ENCODE results near the gene TMPRSS11A.

Gene TMPRSS11A, protein sequence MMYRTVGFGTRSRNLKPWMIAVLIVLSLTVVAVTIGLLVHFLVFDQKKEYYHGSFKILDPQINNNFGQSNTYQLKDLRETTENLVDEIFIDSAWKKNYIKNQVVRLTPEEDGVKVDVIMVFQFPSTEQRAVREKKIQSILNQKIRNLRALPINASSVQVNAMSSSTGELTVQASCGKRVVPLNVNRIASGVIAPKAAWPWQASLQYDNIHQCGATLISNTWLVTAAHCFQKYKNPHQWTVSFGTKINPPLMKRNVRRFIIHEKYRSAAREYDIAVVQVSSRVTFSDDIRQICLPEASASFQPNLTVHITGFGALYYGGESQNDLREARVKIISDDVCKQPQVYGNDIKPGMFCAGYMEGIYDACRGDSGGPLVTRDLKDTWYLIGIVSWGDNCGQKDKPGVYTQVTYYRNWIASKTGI

DNA sequence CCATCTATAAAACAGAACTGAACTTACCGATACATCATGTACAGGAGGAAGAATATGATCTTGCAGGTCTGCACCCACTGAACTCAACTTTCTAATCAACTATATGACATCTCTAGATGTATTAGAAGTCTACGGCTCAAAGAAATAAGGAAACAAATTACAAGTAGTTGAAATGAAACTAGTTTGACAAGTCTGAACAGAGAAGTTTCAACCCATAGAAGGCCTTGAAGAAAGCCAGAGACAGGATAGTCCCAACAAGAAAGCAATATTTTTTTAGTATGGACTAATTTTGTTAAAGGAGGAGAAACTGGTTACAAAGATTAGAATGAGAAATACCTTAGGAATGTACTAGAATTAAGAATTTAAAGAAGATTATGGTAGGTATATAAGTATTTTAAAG is at the start of gene TMPRSS11A:
Gene TMPRSS11A, minus strand, starts transcription at position 138 of the 400 bp plus-strand sequence. Its CDS starts 100 bp downstream, at position 38.
- DNase-seq (ENCODE audit: low spot score) = no peak

DNA sequence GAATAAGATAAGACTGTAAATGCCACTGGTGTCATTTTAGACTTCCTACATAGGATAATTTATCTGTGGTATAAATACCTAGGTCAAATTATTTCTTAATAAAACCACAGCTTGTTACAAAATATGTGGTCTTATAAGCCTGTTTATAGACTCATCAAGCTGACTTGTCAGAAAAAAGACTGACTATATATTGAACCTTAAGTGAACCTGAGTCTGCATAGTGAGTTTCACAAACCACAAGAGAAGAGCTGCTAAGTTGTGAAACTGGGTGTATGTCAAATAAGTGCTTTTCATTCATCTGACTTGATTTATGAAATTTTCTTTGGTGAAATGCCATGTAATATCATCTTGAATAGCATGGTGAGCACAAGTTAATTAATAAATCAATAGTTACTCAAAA is 48.4 kb upstream of the TMPRSS11A start:
- DNase-seq (ENCODE audit: low spot score) = no peak

DNA sequence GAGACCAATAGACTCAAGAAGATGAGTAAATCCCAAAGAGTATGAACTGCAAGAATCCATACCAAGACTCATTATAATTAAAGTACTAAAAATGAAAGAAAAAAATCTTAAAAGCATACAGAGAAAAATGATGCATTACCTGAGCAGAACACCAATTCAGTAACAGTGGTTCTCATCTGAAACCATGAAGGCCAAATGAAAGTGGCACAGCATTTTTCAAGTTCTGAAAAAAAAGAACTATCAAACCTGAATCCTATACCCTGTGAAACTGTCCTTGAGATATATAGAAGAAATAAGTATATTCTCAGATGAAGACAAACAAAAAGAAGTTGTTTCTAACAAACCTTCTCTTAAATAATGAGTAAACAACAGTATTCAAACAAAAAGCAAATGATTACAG is 39.6 kb upstream of the TMPRSS11A start:
- DNase-seq (ENCODE audit: low spot score) = no peak

DNA sequence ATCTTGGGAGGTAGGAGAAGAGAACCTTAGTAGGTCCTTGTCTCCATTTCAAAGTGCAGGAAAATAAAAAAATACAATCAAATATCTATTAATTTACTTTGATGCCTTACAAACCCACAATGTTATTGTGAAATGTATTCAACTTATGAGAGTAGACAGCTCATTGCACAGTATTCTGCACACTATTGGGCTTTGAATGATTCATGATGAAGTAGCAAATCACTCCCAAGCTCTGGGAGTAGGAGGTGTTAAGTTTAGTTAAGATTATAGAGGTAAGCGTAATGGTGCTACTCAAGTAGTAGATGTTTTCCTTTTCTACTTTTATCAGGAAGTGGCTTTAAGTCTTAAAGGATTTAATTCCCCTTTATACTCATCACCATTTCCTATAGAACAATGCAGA is 32.8 kb upstream of the TMPRSS11A start:
- DNase-seq (ENCODE audit: low spot score) = no peak

DNA sequence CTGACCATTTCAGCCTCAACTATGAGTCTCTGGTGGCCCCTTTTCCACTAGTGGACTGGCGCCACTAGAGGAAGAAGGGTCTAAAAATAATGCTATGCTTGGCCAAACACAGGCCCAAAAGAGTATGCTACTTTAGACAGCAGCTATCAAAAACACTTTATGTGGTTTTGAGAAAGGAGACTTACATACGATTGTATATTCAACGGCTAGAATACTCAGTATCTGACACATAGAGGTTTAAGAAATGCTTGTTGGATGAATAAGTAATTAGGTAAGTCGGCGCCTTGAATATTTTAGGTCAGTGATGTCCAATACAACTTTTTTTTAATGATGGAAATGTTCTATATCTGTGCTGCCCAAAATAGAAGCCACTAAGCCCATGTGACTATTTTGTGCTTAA is 25.7 kb upstream of the TMPRSS11A start:
- DNase-seq (ENCODE audit: low spot score) = no peak

DNA sequence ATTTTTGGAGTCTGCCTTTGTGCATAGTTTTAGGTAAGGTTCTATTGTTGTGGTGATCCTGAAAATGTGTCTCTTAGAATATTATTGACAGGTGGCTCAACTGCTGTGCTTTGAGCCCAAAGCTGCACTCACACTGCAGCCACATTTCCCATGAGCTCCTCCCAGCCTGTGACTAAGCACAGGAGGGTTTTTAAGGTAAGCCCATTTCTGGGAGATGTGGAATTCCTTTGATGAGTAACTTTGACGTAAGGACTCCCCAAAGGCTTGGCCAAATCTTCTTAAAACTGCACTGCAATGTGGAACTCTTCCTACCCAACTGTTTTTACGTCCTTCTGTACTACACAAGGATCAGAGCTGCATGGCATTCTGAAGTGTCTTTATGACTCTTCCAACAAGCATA is 20.0 kb upstream of the TMPRSS11A start:
- DNase-seq (ENCODE audit: low spot score) = no peak

DNA sequence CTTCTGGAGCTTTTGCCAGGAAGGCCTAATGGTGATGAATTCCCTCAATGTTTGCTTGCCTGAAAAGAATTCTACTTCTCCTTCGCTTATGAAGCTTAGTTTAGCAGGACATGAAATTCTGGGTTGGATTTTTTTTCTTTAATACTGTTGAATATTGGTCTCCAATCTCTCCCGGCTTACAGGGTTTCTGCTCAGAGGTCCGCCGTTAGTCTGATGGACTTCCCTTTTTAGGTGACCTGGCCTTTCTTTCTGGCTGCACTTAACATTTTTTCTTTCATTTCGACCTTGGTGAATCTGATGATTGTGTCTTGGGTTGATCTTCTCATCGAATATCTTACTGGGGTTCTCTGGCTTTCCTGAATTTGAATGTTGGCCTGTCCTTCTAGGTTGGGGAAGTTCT is 17.2 kb upstream of the TMPRSS11A start:
- DNase-seq (ENCODE audit: low spot score) = no peak

DNA sequence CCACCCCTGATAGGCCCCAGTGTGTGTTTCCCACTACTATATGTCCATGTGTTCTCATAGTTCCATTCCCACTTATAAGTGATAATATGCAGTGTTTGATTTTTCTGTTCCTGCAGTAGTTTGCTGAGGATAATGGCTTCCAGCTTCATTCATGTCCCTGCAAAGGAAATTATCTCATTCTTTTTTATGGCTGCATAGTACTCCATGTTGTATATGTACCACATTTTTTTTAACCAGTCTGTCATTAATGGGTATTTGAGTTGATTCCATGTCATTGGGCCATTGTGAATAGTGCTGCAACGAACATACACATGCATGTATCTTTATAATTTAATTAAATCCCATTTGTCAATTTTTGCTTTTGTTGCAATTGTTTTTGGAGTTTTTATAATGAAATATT is 10.3 kb upstream of the TMPRSS11A start:
- DNase-seq (ENCODE audit: low spot score) = no peak

DNA sequence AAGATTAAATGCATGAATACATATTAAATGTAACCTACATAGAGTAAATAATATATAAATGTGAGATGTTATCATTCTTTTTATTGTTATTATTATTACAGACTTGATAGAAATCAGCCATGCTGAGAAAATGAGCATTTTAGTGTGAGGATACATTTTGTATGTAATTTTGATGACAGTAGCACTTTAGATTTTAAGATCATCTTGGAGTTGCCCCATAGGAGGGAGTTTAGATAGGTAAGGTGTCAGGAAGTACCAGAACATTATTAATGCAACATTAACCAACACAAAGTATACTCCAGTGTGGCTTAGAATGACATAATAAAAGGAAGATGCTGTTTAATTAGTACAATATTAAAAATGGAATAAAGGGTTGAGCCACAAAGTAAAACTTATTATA is 8.4 kb downstream of the TMPRSS11A start:
- no peak for DNase-seq (ENCODE audit: low spot score)

DNA sequence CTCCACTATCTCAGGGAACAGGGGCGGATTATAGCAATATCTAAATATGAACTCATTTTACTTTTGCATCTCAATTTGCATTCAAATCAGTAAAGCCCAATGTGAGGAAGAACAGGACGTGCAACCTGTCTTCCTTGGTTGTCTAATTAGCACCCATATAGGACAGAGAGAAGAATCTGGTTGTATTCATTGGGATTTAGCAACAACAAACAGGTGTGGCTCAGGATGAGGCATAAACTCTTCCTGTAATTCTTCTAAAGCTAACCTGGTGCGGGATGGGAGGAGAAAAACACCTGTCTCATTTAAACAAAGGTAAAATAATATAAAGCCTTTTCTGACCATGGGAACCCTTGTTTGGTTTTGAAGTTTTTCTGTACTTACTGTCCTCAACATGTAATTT is 22.2 kb downstream of the TMPRSS11A start:
- no peak for DNase-seq (ENCODE audit: low spot score)

DNA sequence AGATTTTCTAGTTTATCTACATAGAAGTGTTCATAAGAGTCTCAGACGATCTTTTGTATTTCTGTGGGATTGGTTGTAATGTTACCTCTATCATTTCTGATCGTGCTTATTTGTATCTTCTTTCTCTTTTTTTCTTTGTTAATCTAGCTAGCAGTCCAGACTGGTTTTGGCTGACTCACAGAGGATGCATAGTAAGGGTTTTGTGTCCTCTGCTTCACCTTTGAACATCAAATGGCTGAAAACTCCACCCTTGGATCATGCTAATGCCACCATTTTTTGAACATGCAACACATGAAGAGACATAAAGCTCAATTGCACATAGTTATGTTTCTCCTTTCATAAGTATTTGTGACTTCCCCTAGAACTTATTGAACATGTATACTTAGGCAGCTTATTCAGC is 22.8 kb downstream of the TMPRSS11A start:
- DNase-seq (ENCODE audit: low spot score) = no peak

DNA sequence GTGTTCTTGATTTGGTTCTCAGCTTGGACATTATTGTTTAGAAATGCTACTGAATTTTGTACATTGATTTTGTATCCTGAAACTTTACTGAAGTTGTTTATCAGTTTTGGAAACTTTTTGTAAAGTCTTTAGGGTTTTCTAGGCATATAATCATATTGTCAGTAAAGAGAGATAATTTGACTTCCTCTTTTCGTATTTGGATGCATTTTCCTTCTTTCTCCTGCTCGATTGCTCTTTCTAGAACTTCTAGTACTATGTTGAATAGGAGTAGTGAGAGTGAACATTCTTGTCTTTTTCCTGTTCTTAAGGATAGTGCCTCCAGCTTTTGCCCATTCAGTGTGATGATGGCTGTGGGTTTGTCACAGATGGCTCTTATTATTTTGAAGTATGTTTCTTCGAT is 24.1 kb downstream of the TMPRSS11A start:
- no peak for DNase-seq (ENCODE audit: low spot score)

DNA sequence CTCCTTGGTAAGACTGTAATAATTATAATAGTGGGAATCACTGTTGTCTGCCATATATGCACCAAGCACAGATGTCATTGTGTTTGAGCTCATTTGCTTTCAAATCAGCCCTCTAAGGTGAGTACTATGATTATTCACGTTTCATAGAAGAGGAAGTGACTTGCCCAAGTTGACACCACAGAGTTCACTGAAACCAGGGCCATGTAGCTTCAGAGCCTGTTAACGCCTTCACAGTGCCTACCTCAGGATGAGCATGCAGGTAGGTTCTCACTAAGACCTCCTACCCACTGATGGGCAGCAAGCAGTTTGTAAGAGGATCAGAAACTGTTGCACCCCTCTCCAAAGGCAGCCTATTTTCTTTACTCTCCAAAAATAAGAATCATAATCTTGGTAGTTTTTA is 27.4 kb downstream of the TMPRSS11A start:
- DNase-seq (ENCODE audit: low spot score) = no peak

DNA sequence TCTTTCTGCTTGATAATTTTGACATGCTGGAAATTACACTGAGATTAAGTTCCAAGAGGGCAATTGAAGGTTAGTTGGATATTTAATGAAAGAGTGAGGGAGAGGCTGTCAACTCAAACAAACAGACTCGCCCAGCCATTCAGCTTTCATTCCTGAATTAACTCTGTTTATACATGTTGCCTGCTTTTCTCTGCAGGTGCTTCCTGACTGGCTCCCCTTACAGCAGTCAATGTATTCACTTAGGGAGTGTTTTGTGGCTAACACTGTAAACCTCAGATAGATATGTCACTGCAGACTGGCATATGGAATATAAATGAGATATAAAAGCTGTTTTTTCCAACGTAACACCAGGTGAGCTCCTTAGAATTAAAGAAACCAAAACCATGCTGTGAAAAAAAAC is 28.7 kb downstream of the TMPRSS11A start:
- no peak for DNase-seq (ENCODE audit: low spot score)

DNA sequence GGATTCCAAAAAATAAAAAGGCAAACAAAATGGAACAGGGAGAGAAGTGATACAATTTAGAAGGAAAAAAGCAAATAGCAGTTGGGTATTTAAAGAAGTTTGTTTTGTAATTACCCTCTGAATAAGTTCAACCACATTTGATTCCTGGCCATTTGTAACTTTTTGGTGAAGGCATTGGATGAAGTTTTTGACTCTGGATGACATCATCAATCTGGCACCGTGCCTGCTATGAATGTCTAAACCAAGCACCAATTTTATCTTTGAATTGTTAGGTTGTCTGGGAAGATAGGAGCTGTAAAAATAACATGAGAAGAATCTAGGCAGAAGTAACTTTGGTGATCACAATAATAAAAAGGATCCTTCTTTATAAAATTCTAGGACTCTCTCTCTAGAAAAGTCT is 29.5 kb downstream of the TMPRSS11A start:
- DNase-seq (ENCODE audit: low spot score) = no peak

DNA sequence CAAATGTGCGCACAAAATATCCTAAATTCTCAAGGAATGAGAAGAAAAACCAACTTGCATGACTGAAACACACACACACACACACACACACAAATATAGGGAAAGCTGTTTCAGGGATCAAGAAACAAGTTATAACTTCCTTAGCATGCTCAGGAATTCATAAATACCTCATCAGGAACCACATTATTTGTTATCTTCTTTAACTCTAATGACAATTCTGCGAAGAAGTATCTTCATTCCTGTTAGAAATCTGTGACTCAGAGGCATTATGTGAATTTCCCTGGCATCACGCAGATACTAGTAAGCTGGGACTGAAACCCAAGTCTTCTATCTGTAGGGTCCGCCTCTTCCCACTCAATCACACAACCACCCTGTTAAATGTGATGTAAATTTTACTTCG is 30.3 kb downstream of the TMPRSS11A start:
- DNase-seq (ENCODE audit: low spot score) = no peak

DNA sequence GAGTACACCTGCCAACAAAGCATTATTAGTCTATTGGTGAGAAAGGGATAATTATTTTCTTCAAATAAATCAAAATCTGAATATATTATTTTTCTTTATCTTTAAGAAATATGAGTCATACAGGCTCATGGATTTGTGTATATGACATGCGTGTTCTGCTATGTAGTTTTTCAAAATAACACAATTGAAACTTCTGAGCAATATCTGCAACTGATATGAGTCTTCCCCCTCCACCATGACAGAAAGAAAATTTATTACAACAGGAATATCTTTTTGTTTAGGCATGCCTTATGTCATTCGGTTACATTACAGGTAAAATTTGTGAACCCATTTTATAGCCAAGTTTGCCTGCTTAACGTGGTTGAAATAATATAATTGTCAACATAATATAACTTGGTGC is 32.0 kb downstream of the TMPRSS11A start:
- no peak for DNase-seq (ENCODE audit: low spot score)

DNA sequence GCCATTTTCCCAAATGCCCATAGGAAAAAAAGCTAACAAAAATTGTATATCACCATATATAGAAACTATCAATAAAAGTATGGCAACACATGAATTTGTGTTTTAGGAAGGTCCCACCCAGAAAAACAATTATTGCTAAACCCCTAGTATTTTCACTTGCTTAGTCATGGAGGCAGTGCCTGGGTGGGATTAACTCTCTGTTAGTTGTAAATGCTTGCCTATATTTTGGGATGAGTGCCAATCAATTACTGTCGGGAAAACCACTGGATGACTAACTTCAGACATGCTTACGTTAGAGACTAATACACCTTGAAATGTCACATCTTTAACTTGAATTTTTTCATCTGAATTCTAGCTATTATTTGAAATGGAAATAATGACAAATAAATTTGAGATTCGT is 33.9 kb downstream of the TMPRSS11A start:
- DNase-seq (ENCODE audit: low spot score) = no peak

DNA sequence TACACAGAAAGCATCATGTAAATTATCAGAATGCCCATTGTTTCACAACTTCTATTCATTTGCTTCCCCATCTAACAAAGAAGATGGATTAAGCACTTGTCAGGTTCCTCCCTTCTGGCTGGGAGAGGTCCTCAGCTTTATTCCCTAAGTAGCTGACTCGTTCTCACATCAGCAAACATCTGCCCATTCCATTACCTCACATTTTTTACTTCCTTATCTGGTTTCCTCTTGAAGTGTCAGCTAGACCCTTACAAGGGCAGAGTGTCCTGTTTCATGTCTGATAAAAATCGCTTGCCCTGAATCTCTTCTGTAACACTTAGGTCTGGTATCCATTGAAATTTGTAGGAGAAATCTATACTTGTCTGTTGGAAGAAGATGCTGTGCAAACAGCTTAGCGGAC is 34.7 kb downstream of the TMPRSS11A start:
- DNase-seq (ENCODE audit: low spot score) = no peak

DNA sequence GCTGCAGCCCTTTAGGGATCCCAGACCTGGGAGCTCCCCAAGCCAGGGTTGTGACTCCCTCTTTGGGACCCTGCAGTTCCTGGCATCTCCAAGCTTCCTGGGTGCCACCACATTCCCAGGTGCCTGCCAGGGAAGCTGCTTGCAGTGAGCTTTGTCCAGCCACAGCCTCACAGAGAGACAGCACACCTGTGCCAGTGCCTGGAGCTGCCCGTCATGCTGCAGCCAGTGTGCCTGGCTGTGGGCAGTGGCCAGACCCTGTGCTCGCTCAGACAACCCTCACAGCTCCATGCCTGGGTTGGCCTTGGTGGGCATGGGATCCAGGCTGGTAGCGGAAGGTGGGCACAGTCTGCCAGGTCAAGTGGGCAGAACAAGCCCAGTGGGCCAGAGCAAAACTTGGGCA is 36.0 kb downstream of the TMPRSS11A start:
- DNase-seq (ENCODE audit: low spot score) = no peak

DNA sequence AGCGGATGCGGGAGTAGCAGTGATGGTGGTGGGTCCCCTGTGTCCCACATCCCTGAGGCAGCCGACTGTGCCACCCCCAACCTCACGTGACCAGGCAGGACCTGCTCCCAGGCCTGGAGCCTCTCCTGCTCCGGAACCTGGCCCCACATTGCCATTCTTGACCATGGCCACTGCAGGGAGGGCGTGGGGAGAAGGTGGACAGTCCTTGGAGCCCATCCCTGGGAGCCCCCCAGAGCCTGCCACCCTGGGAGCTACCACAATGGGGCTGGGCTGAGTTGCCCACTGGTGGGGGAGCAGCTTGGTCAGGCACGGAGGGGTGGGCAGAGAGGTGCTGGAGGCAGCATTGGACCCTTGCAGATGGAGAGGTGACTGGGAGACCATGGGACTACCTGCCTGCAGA is 36.8 kb downstream of the TMPRSS11A start:
- DNase-seq (ENCODE audit: low spot score) = no peak

DNA sequence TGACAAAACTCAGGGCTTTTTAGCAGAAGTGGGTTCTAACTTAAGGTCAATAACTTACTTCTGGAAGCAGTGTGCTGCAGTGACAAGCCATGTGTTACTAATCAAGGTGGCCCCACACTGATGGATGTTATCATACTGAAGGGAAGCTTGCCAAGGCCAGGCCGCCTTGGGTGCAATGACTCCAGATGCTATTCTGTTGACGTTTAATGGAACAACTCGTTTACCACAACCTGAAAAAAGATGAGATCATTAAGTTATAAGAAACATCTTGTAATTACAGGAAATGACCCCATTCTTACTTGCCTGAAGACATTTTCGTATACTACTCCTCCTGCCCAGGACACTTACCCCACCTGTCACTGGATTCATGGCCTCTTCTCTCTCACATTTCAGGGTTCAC is 40.6 kb downstream of the TMPRSS11A start:
- DNase-seq (ENCODE audit: low spot score) = no peak

DNA sequence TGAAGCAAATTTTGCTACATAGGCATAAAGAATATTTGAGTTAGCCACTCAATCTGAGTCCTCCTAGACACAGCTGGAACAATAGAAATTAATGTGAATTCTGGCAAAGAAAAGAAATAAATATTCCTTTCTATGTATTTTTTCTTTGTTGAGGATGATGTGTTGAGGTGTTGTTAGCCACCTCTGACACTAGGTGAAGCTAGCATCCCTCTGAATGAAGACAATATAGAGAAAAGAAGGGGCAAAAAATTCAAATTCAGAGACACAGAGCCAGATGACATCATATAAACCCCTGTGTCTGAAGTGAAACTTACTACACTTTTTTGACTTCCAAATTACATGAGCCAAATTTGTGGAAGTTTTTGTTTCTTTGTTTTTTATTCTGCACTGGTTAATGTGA is 44.9 kb downstream of the TMPRSS11A start:
- DNase-seq (ENCODE audit: low spot score) = no peak

DNA sequence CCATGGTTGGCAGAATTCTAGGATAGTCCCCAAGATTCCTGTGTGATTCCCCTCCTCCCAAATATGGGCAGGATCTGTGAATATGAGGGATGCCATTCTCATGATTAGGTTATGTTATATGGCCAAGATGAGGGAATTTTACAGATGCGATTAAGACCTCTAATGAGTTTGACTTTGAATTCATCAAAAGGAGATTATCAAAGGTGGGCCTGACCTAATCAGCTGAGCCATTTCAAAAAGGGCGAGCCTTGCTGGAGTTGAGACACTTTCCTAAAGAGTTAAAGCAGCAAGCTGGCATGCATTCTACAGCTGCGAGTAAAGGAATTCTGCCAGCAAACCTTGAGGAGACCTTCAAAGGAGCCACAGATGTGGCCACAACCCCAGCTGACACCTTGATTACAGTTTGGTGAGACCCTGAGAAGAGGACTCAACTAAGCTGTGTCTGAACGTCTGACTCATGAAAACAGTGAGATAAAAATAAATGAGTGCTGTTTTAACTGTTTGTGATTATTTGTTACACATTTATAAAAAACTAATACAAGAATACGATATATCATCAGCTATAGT is 47.8 kb downstream of the TMPRSS11A start:
- no peak for DNase-seq (ENCODE audit: low spot score)
